KOPT-K1 (cell line): Measurements from ENCODE around the gene LRP1.

Experiments used
- H3K27ac ChIP-seq: fragments of 200-600 bp; sonication (generic); 2 replicates; pipeline ENCODE4 v1.5.1; 2016; ENCODE audit warnings: antibody characterized with exemption, mild to moderate bottlenecking, low read depth, low read length; ENCODE audit not compliant: poor library complexity, severe bottlenecking
- H3K36me3 ChIP-seq: fragments of 200-600 bp; sonication (generic); 2 replicates; pipeline ENCODE4 v1.5.1; 2017; ENCODE audit warnings: antibody characterized with exemption, mild to moderate bottlenecking, low read length, moderate library complexity; ENCODE audit not compliant: insufficient read depth
- H3K9me3 ChIP-seq: fragments of 200-600 bp; sonication (generic); 2 replicates; pipeline ENCODE4 v1.5.1; 2017; ENCODE audit warnings: antibody characterized with exemption, low read length, mild to moderate bottlenecking; ENCODE audit not compliant: insufficient read depth, poor library complexity, severe bottlenecking

The LRP1 gene

GRCh38 chr12:57176846-57177245, 48.6 kb downstream of the LRP1 start:
- Histone ChIP-seq H3K9me3 (no peaks in the 10 kb centered on the region), H3K27ac (no peak overlapping the region), H3K36me3 (no peaks in the 10 kb centered on the region)

GRCh38 chr12:57177354-57177753, 49.1 kb downstream of the LRP1 start:
- Histone ChIP-seq H3K27ac (no peak overlapping the region), H3K36me3 (no peaks in the 10 kb centered on the region), H3K9me3 (no peaks in the 10 kb centered on the region)

- H3K27ac ChIP-seq = no peak overlapping the region
- no peaks in the 10 kb centered on the region for H3K36me3 ChIP-seq
- no peaks in the 10 kb centered on the region for H3K9me3 ChIP-seq
Measured at GRCh38 chr12:57178213-57178612, 49.9 kb downstream of the LRP1 start.

GRCh38 chr12:57179331-57180086, 51.2 kb downstream of the LRP1 start:
- Histone ChIP-seq H3K9me3 (no peaks in the 10 kb centered on the region), H3K36me3 (no peaks in the 10 kb centered on the region), H3K27ac (no peak overlapping the region)

- no peak overlapping the region for H3K27ac ChIP-seq
- H3K36me3 ChIP-seq = no peaks in the 10 kb centered on the region
- H3K9me3 ChIP-seq = no peaks in the 10 kb centered on the region
Measured at GRCh38 chr12:57180321-57180989, 52.2 kb downstream of the LRP1 start.

GRCh38 chr12:57181072-57181471, 52.8 kb downstream of the LRP1 start:
- H3K27ac ChIP-seq = no peak overlapping the region
- H3K9me3 ChIP-seq = no peaks in the 10 kb centered on the region
- H3K36me3 ChIP-seq = no peaks in the 10 kb centered on the region

- H3K27ac ChIP-seq = no peak overlapping the region
- H3K9me3 ChIP-seq = no peaks in the 10 kb centered on the region
- no peaks in the 10 kb centered on the region for H3K36me3 ChIP-seq
Measured at GRCh38 chr12:57181561-57182155, 53.4 kb downstream of the LRP1 start.

GRCh38 chr12:57182918-57183575, 54.8 kb downstream of the LRP1 start:
- Histone ChIP-seq H3K36me3 (no peaks in the 10 kb centered on the region), H3K9me3 (no peaks in the 10 kb centered on the region), H3K27ac (no peak overlapping the region)

- Histone ChIP-seq H3K36me3 (no peaks in the 10 kb centered on the region), H3K27ac (no peak overlapping the region), H3K9me3 (no peaks in the 10 kb centered on the region)
Measured at GRCh38 chr12:57183939-57184725, 55.8 kb downstream of the LRP1 start.

- Histone ChIP-seq H3K36me3 (no peaks in the 10 kb centered on the region), H3K9me3 (no peaks in the 10 kb centered on the region), H3K27ac (no peak overlapping the region)
Measured at GRCh38 chr12:57185403-57185802, 57.1 kb downstream of the LRP1 start.

- Histone ChIP-seq H3K9me3 (no peaks in the 10 kb centered on the region), H3K27ac (no peak overlapping the region), H3K36me3 (no peaks in the 10 kb centered on the region)
Measured at GRCh38 chr12:57185906-57186508, 57.7 kb downstream of the LRP1 start.

GRCh38 chr12:57187222-57188089, 59.2 kb downstream of the LRP1 start:
- Histone ChIP-seq H3K9me3 (no peaks in the 10 kb centered on the region), H3K36me3 (no peaks in the 10 kb centered on the region)

GRCh38 chr12:57188090-57188425, 59.8 kb downstream of the LRP1 start:
- H3K27ac ChIP-seq = no peak overlapping the region

More at GRCh38 chr12:57187222-57188089, 59.2 kb downstream of the LRP1 start:
- H3K27ac ChIP-seq = no peak overlapping the region

GRCh38 chr12:57190037-57190436, 61.8 kb downstream of the LRP1 start:
- H3K9me3 ChIP-seq = no peaks in the 10 kb centered on the region
- H3K27ac ChIP-seq = no peak overlapping the region
- H3K36me3 ChIP-seq = no peaks in the 10 kb centered on the region

More at GRCh38 chr12:57188090-57188425, 59.8 kb downstream of the LRP1 start:
- Histone ChIP-seq H3K36me3 (no peaks in the 10 kb centered on the region), H3K9me3 (no peaks in the 10 kb centered on the region)
